ENCODE results near the gene TRIM8. TPM values are rescaled to one million over a fixed set of nuclear protein-coding genes. Genes with fewer than 3 reads are reported as not detected.
A peak's percentile ranks its signal among the peaks of the same experiment; 100 is the strongest.

The TRIM8 gene
- total RNA-seq, 1 experiment from 2014 or later: 36.3 TPM

GRCh38 chr10:102595897-102596296, 48.4 kb upstream of the TRIM8 start:
- H3K27ac Mint-ChIP-seq: peak overlapping the region; percentile 28
- no peaks in the 10 kb centered on the region for H3K27me3 Mint-ChIP-seq (ENCODE audit: low read depth)
- H3K4me1 Mint-ChIP-seq: peaks cover 16% of the 10 kb centered on the region
- POLR2A ChIA-PET: interaction anchor here (0.9 kb wide), 1 partner anchor 10 kb away, joined by 3 read pairs; no protein-coding TSS in a partner anchor
- CTCF ChIA-PET: interaction anchor here (0.6 to 2.9 kb wide), 31 partner anchors 9 to 366 kb away, joined by 3 to 26 read pairs (median 4); partner anchors contain the start of genes ACTR1A, CUEDC2, PITX3 and SUFU
- no peaks in the 10 kb centered on the region for H3K9me3 Mint-ChIP-seq
- no peaks in the 10 kb centered on the region for H3K36me3 Mint-ChIP-seq
- no peak for TF ChIP-seq IRF1 (CRISPR knock-in tag; IDR thresholded peaks at IDR 0.05)
- TF ChIP-seq ZSCAN18 (CRISPR knock-in tag; IDR thresholded peaks at IDR 0.05): no peak
- TF ChIP-seq ZNF396 (CRISPR knock-in tag; IDR thresholded peaks at IDR 0.05; ENCODE audit: borderline replicate concordance): no peak
- TF ChIP-seq TP53 (CRISPR knock-in tag; IDR thresholded peaks at IDR 0.05): no peak
- no peak for TF ChIP-seq AR (CRISPR knock-in tag; IDR thresholded peaks at IDR 0.05)
- TF ChIP-seq ELF4 (CRISPR knock-in tag; IDR thresholded peaks at IDR 0.05; ENCODE audit: low read depth): no peak
- TF ChIP-seq ETV6 (CRISPR knock-in tag; IDR thresholded peaks at IDR 0.05): no peak
- TF ChIP-seq TEAD4 (CRISPR knock-in tag; IDR thresholded peaks at IDR 0.05): no peak
- no peak for TF ChIP-seq NR3C1 (CRISPR knock-in tag; conservative IDR thresholded peaks at IDR 0.05; ENCODE audit: low read depth)
- TF ChIP-seq E2F1 (CRISPR knock-in tag; IDR thresholded peaks at IDR 0.05): no peak
- H3K4me3 Mint-ChIP-seq: no peak overlapping the region
- ATAC-seq (peak; percentile 77), DNase-seq (ENCODE audit: low spot score) (no peak)

GRCh38 chr10:102596506-102596971, 47.7 kb upstream of the TRIM8 start:
- DNase-seq (ENCODE audit: low spot score) (peak; percentile 72), ATAC-seq (peak; percentile 90)
- H3K4me1 Mint-ChIP-seq: peaks cover 16% of the 10 kb centered on the region
- no peaks in the 10 kb centered on the region for H3K36me3 Mint-ChIP-seq
- POLR2A ChIA-PET: interaction anchor here (0.9 kb wide), 1 partner anchor 9 kb away, joined by 3 read pairs; no protein-coding TSS in a partner anchor
- H3K27me3 Mint-ChIP-seq (ENCODE audit: low read depth): no peaks in the 10 kb centered on the region
- TF ChIP-seq OVOL2 (CRISPR knock-in tag; IDR thresholded peaks at IDR 0.05; ENCODE audit: borderline replicate concordance) (no peak), CTCF (IDR thresholded peaks at IDR 0.05) (peak; percentile 60)
- no peaks in the 10 kb centered on the region for H3K9me3 Mint-ChIP-seq
- CTCF ChIA-PET: interaction anchor here (0.6 to 2.9 kb wide), 28 partner anchors 9 to 427 kb away, joined by 3 to 26 read pairs (median 4); partner anchors contain the start of genes ACTR1A, PITX3 and SUFU
- H3K27ac Mint-ChIP-seq: peak overlapping the region; percentile 28; the same call in 1 of the 2 replicates
- H3K4me3 Mint-ChIP-seq: no peak overlapping the region

Data from WTC11 (cell line).